ENCODE measurements around the gene NDST1.
"Not testable (repeated sequence)": the region's sequence is repeated elsewhere in the genome, so short reads cannot be mapped to it uniquely, and the experiment has no call there.

The NDST1 gene

GRCh38 chr5:150507474-150508276 lies at the start of gene NDST1:
Gene NDST1, plus strand, starts transcription at chr5:150508131. Its CDS starts 13,124 bp downstream, at chr5:150521255.
- no peak for DNase-seq

DNA sequence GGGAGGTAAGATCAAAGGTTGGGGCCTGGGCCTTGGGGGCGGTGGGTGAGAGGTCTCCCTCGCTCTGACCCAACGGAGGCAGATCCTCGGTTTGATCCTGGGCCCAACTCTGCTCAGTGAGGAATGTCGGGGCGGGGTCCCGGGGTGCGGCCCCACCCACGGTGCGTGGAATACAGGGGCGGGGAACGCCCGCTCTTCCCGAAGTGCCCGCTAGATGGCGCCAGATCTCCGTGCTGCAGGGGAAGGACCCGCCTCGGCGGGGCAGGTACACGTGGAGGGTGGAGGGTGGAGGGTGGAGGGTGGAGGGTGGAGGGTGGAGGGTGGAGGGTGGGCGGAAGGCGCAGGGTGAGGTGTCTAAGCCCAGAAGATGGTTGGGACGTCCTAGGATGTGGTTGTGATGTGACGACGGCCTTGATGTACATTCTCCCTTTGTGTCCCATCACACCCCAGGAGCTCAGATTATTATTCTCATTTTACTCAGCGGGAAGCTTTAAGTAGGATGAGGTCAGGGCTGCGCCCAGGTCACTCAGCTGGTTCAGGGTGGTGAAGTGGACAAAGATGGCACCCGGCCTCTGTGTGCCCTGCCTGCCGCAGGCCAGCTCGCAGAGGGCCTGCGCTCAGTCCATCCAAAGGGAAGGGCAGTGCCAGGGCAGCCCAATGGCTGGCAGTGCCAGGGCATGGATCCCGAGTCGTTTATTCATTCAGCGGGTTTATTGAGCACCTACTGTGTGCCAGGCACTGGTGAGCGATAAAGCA lies 49.0 kb upstream of the NDST1 start:
- DNase-seq = peak; percentile 91

- DNase-seq = no peak
These were observed 47.1 kb upstream of the NDST1 start for GRCh38 chr5:150460781-150461180.

GRCh38 chr5:150461231-150461630 lies 46.7 kb upstream of the NDST1 start:
- no peak for DNase-seq

- no peak for DNase-seq
These were observed 43.3 kb upstream of the NDST1 start for GRCh38 chr5:150464554-150465012.

DNA sequence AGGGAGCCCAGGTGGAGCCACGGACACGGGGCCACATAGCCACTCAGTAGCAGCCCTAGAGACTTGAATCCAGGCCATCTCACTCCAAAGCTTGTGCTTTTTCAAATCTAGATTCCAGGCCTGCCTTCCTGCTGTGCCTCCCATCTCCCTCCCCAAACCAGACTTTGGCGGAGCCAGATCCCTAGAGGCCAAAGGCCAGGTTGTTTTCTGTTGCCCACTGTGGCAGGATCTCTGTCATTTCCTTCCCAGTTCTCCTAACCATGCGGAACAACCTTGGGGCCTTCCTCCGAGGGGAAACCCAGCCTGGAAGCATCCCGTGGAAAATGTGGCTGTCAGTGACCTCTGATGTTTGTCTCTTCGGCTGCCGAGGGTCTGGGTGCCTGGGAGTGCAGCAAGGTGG lies 42.0 kb upstream of the NDST1 start:
- DNase-seq = no peak

DNA sequence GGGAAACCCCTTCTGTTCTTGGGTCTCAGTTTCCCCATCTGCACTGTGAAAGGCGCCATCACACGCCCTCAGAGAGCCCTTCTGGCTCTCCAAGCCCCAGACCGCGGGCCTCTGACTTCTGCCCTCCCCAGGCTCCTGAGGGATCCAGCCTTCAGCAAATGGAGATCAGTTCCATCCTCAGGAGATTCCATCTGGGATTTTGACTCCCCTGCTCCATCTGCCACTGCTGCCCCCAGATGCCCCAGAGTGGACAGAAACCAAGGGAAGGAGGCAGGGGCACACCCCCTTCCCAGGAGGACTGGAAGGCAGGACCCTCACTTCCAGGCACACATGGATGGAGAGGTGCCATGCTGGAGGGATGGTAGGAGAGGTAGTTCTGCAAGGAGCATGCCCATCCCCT lies 39.7 kb upstream of the NDST1 start:
- DNase-seq = no peak

GRCh38 chr5:150469718-150470469 lies 38.0 kb upstream of the NDST1 start:
- no peak for DNase-seq

DNA sequence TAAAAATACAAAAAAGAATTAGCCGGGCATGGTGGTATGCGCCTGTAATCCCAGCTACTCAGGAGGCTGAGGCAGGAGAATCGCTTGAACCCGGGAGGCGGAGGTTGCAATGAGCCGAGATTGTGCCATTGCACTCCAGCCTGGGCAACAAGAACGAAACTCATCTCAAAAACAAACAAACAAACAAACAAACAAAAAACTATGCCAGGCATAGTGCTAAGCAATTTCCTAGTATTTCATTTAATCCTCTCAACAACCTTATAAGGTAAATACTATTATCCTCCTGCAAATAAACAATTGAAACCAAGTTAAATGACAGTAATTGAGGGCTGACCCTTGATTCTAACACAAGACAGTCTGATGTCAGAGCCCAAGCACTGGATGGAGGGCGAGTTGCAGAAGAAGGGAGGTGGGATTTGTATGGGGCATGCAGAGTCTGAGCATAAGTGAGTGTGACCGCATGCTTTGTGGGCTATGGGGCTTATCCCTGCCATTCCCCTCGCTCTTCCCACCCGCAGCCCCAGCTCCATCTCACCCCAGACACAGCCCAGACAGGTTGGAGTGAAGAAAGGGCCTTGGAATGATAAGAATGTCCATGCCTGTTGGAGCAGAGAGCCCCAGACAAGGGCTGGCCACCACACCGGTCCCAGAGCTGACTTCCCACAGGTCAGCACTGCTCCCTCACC lies 34.1 kb upstream of the NDST1 start:
- DNase-seq = no peak

DNA sequence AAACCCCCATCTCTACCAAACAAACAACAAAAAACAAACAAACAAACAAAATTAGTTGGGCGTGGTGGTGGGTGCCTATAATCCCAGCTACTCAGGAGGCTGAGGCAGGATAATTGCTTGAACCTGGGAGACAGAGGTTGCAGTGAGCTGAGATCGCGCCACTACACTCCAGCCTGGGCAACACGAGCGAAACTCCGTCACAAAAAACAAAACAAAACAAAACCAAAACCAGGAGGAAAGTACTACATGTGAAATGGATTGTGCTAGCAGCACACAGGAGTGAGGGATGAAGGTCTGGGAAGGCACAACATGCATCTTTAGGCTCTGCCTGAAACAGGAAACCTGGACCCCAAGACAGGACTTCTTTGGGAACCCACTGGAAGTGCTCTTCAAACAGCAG lies 31.4 kb upstream of the NDST1 start:
- not testable (repeated sequence) for DNase-seq

DNA sequence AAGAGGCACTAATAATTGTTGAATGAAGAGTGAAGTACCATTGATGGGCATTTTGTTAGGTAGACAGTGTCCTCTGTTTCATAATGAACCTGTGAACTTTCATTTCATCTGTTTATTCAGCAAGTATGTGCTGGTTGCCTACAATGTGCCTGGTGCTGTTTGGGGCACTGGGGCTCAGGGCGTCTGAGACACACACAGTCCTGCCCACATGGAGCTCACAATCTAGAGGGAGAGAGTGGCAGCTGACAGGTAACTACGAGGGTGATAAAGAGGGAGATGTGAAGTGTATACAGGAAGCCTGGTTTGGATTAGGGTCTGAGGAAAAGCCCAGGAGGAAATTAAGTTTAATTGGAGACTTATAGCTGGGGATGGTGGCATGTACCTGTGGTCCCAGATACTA lies 28.5 kb upstream of the NDST1 start:
- DNase-seq = no peak

DNA sequence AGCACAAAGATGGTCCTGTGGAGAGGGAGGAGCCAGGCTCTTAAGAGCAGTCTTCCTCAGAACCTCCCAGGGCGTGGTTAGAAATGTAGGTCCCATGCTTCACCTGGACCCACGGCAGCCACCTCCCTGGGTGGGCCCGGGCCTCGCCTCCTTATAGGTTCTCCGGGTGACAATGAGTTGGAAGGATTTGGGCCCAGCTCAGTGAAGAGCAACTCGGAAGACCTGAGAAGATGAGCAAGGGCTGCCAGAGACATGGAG lies 26.3 kb upstream of the NDST1 start:
- no peak for DNase-seq

DNA sequence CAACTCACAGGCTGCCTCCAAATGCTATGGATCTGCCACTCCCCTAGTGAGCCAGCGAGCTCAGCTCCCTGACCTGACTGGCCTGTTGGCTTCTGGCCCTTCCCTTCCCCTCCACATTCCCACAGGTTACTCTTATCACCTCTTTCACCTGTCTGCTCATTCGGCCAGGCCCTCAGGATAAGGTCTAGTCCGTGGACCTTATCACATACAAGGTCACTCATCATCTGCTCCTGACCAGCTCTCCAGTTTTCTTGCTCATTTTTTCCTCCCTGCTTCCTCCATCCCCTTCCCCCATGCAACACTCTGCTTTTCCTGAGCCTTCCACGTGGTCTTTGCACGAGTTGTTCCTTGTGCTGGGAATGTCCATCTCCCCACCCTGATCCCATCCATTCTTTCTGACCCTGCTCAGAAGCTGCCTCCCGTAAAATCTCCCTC lies 25.9 kb upstream of the NDST1 start:
- no peak for DNase-seq

- no peak for DNase-seq
These were observed 22.8 kb upstream of the NDST1 start for GRCh38 chr5:150484964-150485692.

DNA sequence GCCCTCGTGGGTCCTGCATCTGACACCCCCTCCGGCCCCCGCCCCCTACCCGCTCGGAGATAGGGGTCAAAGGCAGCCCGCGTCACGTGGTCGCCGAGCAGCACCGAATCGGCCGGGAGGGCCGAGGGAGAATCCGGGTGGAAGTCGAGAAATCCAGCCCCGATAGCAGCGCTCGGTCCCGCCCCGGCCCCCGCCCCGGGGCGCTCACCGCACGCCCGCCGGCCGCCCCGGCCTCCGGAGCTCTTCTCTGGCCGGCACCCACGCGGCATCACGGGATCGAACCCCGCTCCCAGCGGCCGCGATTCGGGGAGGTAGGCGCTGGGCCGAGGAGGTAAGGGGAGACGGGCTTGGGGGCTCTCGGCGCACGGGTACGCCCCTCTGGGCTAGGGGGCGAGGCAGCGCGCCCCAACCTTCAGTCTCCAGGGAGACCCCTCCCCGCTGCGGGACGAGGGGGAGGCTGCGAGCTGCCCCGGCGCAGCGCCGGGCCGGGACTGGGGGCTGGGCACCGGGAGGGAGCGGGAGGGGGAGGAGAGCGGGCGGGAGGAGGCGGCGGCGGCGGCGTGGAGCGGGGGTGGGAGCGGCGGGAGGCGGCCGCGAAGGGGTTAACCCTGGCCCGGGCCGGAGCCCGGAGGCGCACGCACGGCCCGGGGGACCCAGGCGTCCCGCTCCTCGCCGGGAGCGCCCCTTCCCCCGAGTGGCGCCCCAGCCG lies 22.1 kb upstream of the NDST1 start:
- peak; percentile 27 for DNase-seq

- peak; percentile 43 for DNase-seq
These were observed 21.3 kb upstream of the NDST1 start for GRCh38 chr5:150486402-150487198.

DNA sequence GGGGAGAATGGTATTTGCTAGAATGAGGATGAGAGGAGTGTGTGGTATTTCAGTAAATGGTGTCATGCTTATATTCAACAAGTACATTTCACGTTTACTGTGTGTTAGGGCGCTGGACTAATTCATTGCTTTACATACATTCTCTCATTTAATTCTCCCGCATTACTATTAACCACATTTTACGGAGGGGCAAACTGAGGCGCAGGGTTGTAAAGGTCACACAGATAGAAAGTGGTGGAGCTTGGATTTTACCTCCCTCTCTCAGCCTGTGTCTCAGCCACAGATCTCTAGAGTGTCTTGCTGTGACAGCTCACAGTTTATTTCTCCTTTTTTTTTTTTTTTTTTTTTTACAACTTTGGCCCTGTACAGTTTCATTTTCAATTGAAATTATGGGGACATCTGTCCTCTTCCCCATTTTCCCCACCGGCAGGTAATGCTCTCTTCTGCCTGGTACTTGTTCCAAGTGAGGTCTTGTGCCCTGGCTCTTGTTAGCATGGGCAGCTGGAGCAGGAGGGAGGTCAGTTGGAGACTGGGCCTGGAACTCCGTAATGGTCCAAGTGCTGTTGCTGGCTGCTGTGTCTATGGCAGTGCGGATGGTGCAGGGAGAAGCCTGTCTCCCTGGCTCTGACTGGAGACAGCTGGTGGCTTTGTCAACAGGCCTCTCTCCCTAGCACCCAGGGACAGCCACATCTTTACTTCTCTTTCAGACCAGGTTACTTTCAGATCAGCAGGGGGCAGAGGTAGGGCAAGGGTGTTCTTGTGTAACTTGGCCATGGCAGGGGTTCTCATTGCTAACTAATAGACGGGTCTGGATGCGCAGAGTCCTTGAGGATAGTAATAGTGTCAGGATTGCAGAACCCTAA lies 20.5 kb upstream of the NDST1 start:
- no peak for DNase-seq

DNA sequence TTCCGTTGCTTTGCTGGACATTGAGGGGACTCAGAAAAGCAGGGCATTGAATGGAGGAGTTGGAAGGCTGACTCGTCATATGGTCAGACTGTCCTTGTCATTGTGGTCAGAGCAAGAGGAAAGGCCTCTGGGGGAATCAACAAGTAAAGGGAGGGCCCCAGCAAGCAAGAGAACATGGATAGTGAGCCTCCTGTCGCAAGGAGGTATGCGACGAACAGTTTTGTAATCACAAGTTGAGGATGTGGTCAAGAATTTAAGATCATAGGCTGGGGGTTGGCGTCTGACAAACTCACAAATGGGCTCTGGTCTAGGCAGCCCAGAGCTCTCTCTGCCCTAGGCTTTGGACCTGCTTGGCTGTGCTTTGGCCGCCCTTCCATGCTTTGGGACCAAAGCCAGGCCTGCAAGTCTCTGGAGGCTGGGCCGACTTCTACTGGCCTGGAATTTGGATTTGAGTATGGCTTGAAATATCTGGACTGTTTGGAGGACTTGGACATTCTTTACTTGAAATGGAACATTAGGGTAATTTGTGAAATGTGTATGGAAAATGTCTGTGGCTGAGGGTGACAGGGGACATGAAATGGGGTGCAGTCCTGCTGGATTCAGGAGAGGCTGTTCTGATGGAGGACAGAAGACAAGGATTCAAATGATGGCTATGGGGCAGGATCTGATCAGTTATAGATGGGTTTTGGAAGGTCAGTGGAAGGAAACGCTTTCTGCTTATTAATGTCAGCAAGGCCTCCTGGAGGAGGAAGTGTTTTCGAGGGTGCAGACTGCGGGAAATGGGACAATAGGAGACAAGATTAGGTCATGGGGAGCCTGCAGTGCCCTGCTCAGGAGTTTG lies 19.2 kb upstream of the NDST1 start:
- DNase-seq = no peak

Measured in activated naive CD4-positive, alpha-beta T cell treated with Interleukin-2 at 50 U/mL for 16 hours (primary cell).